ENCODE data around the gene PGA3. TPM values are rescaled to one million over a fixed set of nuclear protein-coding genes. Genes with fewer than 3 reads are reported as not detected.
"Not testable (repeated sequence)": the region's sequence is repeated elsewhere in the genome, so short reads cannot be mapped to it uniquely, and the experiment has no call there.

The PGA3 gene
- total RNA-seq, 2 experiments from 2014 or later = not detected

DNA sequence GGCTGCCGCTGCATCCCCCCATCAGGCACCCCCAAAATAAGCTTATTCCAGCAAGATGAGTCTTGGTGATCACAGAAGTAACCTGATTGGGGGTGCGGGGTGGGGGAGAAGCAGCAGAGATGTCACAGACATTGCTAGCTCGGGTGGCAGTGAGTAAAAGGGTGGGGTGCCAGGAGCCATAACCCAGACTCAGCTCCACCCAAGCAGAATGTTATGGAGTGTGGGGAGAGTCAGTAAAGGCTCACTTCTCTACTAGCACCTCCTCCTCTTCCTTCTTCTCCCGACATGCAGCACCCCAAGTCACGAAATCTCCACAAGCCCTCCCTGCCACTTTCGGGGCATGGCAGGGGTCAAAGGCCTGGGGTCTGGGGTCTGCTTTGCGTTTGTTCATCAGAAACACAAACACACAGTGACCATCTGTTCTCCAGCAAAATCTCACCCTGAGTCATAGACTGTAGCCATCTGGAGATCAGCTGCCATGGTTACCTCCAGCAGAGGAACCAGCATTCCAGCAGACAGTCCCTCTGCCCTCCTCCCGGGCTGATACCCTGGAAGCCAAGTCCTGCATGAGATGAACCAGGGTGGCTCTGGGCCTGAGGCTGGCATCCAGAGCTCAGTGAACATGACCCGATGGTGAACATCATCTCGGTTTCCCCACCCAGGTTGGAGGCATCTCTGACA, 42.1 kb downstream of the PGA3 start:
- H3K9me3 Mint-ChIP-seq; H3K27ac Mint-ChIP-seq; POLR2A ChIA-PET; CTCF ChIA-PET; H3K4me1 Mint-ChIP-seq (ENCODE audit: low read depth); DNase-seq; intact Hi-C loops (cut with micrococcal nuclease); H3K4me3 Mint-ChIP-seq; H3K27me3 Mint-ChIP-seq; H3K36me3 Mint-ChIP-seq: not testable (repeated sequence)

DNA sequence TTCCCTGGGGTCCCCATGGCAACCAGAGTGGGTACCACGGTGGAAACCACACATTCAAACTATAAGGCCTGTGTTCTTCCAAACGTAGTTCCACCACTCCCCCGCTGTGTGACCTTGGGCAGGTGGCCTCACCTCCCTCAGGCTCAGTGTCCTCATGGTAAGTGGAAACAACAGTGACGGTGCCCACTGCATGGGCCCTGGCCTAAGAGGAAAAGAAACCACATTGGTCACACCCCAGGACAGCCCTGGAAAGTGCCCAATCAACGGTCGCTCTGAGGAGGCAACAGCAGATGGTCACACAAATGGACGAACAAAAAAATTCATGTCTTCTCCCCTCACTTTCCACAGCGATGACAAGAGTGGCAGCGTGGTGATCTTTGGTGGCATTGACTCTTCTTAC, 44.8 kb downstream of the PGA3 start:
- CTCF ChIA-PET; DNase-seq; H3K9me3 Mint-ChIP-seq; H3K36me3 Mint-ChIP-seq; POLR2A ChIA-PET; H3K4me3 Mint-ChIP-seq; H3K27me3 Mint-ChIP-seq; H3K4me1 Mint-ChIP-seq (ENCODE audit: low read depth); H3K27ac Mint-ChIP-seq; intact Hi-C loops (cut with micrococcal nuclease): not testable (repeated sequence)

DNA sequence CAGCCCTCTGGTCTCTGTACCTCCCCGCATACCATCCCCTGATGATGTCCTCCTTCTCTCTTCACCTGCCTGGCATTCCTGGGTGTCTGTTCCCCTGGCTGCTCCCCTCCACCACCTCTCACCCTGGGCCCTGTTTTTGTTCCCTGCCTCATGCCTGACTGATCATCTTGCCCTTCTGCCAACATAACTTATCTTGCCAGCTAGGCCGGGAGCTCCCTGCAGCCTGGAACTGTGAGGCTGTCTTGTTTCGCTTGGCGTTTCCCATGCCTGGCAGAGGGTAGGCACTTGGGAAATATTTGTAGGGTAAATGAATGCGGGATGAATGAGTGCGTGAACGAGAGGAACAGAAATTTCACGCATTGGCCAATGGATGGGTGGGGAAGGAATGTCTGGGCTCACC, 45.9 kb downstream of the PGA3 start:
- H3K4me3 Mint-ChIP-seq; intact Hi-C loops (cut with micrococcal nuclease); H3K36me3 Mint-ChIP-seq; DNase-seq; H3K4me1 Mint-ChIP-seq (ENCODE audit: low read depth); POLR2A ChIA-PET; H3K27me3 Mint-ChIP-seq; CTCF ChIA-PET; H3K9me3 Mint-ChIP-seq; H3K27ac Mint-ChIP-seq: not testable (repeated sequence)

DNA sequence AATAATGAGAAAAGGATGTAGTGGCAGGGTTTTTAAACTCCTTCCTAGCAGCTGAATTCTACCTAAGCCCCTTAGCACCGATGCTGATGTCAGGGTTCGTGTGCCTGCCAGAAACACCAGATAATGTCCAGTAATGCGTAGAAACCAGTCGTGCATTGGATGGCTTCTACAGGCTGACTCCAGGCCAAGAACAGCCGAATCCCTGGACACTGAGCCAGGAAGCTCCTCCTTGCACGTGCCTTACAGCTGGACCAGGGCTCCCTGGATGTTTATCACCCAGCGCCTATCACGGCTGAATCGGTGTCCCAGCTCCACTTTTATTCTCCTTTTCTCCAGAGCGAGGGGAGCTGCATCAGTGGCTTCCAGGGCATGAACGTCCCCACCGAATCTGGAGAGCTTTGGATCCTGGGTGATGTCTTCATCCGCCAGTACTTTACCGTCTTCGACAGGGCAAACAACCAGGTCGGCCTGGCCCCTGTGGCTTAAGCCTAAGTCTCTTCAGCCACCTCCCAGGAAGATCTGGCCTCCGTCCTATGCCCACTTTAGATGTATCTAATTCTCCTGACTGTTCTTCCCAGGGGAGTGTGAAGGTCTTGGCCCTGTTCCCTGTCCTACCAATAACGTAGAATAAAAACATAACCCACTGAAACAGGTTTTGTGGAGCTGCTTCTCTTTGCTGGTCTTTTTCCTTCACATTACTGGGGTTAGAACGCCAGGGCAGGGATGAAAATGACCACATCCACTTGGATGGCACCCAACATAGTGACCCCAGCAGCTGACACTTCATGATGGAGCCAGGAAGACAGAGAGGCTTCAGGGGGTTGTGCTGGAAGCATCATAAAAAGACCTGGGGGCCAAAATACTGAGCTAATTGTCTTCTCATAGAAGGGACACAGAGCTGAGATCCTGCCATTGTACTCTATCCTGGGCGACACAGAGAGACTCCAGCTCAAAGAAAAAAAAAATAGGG, 47.8 kb downstream of the PGA3 start:
- DNase-seq; POLR2A ChIA-PET; H3K27me3 Mint-ChIP-seq; H3K27ac Mint-ChIP-seq; H3K4me3 Mint-ChIP-seq; H3K9me3 Mint-ChIP-seq; intact Hi-C loops (cut with micrococcal nuclease); H3K36me3 Mint-ChIP-seq; H3K4me1 Mint-ChIP-seq (ENCODE audit: low read depth): not testable (repeated sequence)
- CTCF ChIA-PET = interaction anchor here (0.7 to 4.9 kb wide), 4 partner anchors 43 to 419 kb away, joined by 4 to 60 read pairs (median 6); partner anchors contain the start of gene VWCE

DNA sequence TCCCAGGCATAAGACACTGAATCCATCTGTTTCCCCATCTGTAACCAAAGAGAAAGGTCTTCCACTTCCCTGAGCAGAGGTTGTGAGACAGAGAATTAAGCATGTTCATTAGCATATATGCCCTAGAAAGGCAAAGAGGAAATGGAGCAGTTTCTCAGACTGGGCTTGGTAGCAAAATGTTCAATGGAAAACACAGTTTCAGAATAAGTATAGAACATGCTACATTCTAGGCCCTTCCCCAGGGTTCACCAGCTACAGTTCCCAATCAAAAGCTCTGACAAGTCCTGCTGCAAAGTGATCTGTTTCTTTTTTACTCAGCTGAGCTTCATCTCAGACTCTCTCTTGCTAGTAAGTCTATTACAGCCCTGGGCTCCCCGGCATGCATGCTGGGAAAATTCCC, 49.0 kb downstream of the PGA3 start:
- H3K4me1 Mint-ChIP-seq (ENCODE audit: low read depth); intact Hi-C loops (cut with micrococcal nuclease); DNase-seq: not testable (repeated sequence)

DNA sequence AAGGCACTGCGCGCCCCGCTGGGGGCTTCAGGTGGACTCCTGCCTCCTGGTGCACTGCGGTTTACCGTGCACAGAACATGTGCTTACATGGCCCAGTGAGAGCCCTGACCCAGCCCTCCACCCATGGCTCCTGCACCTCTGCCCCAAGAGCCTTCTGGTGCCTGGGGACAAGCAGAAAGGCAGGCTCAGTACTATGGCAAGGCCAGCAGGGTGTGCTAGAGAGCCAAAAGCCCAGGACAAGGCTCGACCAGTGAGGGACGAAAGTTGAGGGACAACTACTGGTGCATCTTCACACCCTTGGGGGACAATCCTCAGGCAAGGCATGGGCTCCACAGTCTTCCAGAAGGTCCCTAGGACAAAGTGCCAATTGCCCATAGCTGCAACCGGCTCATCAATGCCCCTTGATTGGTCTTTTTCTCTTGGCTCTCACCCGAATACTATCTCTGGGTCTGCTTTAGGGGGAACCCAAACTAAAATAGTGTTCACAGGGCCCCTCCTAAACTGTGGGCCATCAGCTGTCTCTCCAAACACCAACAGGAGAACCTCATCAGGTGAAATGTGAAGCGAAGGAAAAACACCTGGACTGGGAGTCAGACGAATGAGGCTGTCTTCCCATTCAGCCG, 51.2 kb downstream of the PGA3 start:
- intact Hi-C loops (cut with micrococcal nuclease) = loop anchor here (1.0 kb wide), 1 partner anchor 40 kb away; no protein-coding TSS in a partner anchor
- POLR2A ChIA-PET = interaction anchor here (0.7 kb wide), 1 partner anchor 40 kb away, joined by 3 read pairs; the partner anchor contains the start of gene VWCE

More for the DNA sequence above, 49.0 kb downstream of the PGA3 start:
- POLR2A ChIA-PET, H3K27ac Mint-ChIP-seq, H3K36me3 Mint-ChIP-seq, H3K9me3 Mint-ChIP-seq, H3K4me3 Mint-ChIP-seq, H3K27me3 Mint-ChIP-seq: not testable (repeated sequence)
- CTCF ChIA-PET = interaction anchor here (1.2 to 4.9 kb wide), 4 partner anchors 12 to 133 kb away, joined by 4 to 60 read pairs (median 6); partner anchors contain the start of gene VWCE

DNA sequence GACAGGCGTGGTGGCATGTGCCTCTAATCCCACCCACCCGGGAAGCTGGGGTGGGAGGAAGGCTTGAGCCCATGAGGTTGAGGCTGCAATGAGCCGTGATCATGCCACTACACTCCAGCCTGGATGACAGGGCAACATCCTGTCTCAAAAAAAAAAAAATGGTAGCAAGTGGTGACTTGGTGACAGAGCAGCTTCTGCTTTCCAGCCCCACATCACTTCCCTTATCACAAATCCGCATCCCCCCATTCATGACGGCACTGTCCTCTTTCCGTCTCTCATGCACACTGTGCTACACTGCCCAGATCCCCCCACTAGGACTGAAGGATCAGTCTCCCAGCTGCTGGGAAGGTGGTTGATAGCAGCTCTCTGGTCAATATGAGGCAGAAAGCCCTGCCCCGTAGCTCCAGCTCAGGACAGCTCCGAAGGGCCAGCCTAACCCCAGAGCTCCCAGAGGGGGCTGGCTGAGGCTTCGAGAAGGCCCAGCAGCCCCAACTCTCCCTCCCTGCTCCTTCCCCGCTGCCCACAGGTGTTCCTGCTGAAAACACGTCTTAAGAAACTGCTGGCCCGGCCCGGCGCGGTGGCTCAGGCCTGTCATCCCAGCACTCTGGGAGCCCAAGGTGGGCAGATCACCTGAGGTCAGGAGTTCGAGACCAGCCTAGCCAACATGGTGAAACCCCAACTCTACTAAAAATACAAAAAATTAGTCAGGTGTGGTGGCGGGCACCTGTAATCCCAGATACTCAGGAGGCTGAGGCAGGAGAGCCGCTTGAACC, 53.6 kb downstream of the PGA3 start:
- H3K27me3 Mint-ChIP-seq = peaks cover 2% of the 10 kb centered on the region
- no peak for DNase-seq
- H3K9me3 Mint-ChIP-seq = no peaks in the 10 kb centered on the region
- no peaks in the 10 kb centered on the region for H3K4me1 Mint-ChIP-seq (ENCODE audit: low read depth)
- H3K27ac Mint-ChIP-seq = no peak overlapping the region
- H3K36me3 Mint-ChIP-seq = no peaks in the 10 kb centered on the region
- POLR2A ChIA-PET = no interaction called here
- H3K4me3 Mint-ChIP-seq = no peak overlapping the region
- intact Hi-C loops (cut with micrococcal nuclease) = no loop called here
- CTCF ChIA-PET = interaction anchor here (0.9 to 4.3 kb wide), 2 partner anchors 38 to 646 kb away, joined by 3 to 48 read pairs; partner anchors contain the start of gene VWCE

More for the DNA sequence above, 51.2 kb downstream of the PGA3 start:
- H3K36me3 Mint-ChIP-seq = no peaks in the 10 kb centered on the region
- CTCF ChIA-PET = interaction anchor here (0.6 to 4.9 kb wide), 20 partner anchors 8 to 424 kb away, joined by 3 to 60 read pairs (median 4); partner anchors contain the start of genes CYB561A3 and VWCE
- peak; percentile 80 for DNase-seq
- H3K27me3 Mint-ChIP-seq = no peaks in the 10 kb centered on the region
- no peak overlapping the region for H3K27ac Mint-ChIP-seq
- H3K4me1 Mint-ChIP-seq (ENCODE audit: low read depth) = no peaks in the 10 kb centered on the region
- H3K4me3 Mint-ChIP-seq = no peak overlapping the region
- no peaks in the 10 kb centered on the region for H3K9me3 Mint-ChIP-seq

DNA sequence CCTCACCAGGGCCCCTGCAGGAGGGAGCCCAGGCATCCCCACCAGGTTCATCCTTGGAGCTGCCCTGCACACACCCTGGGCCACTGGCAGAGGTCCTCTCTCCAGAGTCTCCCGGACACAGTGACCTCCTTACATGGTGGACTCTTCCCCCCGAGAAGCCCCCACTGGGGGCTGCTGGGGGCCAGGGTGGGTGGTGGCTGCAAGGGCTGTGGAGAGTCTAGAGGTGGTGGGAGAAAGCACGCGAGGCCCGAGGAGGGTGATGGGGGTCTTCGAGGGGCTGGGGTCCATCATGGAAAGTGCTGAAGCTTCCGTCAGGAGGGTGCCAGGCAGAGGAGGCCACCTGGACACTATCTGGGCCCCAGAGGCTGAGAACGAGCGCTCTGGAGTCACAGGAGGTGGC, 55.2 kb downstream of the PGA3 start:
- no peak overlapping the region for H3K27ac Mint-ChIP-seq
- no peaks in the 10 kb centered on the region for H3K4me1 Mint-ChIP-seq (ENCODE audit: low read depth)
- intact Hi-C loops (cut with micrococcal nuclease) = no loop called here
- H3K4me3 Mint-ChIP-seq = no peak overlapping the region
- H3K9me3 Mint-ChIP-seq = no peaks in the 10 kb centered on the region
- ChIA-PET CTCF (interaction anchor here (1.2 kb wide), 1 partner anchor 127 kb away, joined by 3 read pairs; no protein-coding TSS in a partner anchor), POLR2A (no interaction called here)
- H3K27me3 Mint-ChIP-seq = peaks cover 2% of the 10 kb centered on the region
- DNase-seq = no peak
- no peaks in the 10 kb centered on the region for H3K36me3 Mint-ChIP-seq

DNA sequence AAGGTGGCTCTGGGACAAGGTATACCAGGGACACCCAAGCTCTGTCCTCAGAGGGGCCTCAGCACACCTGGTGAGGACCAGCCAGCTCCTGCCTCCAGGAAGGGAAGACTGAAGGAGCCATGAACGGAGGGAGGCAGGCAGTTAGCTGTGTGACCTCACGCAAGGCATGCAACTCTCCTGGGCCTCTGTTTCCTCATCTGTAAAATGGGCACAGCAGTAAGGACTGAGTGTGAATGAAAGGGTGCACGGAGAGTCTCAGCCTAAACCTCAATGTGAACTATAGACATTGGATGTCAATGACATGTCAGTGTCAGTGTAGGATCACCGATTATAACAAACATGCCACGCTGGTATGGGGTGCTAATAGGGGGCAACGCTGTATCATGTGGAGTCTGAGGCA, 56.0 kb downstream of the PGA3 start:
- ChIA-PET CTCF (interaction anchor here (1.2 kb wide), 1 partner anchor 126 kb away, joined by 3 read pairs; no protein-coding TSS in a partner anchor), POLR2A (no interaction called here)
- Mint-ChIP-seq H3K9me3 (no peaks in the 10 kb centered on the region), H3K27me3 (peaks cover 2% of the 10 kb centered on the region), H3K36me3 (no peaks in the 10 kb centered on the region), H3K27ac (no peak overlapping the region), H3K4me3 (no peak overlapping the region), H3K4me1 (ENCODE audit: low read depth) (no peaks in the 10 kb centered on the region)
- no peak for DNase-seq
- intact Hi-C loops (cut with micrococcal nuclease) = no loop called here

Data from activated CD4-positive, alpha-beta memory T cell treated with anti-CD3 and anti-CD28 coated beads for 36 hours (primary cell).